GM19452 (cell line): ENCODE results near the gene COG5.
"Not testable (repeated sequence)": the region's sequence is repeated elsewhere in the genome, so short reads cannot be mapped to it uniquely, and the experiment has no call there.

ENCODE experiments used
- ATAC-seq: cut with Tn5 transposase; IDR thresholded peaks from one replicate; pipeline ENCODE4 v1.9.1; 2021; ENCODE audit not compliant: unreplicated experiment

The COG5 gene

GRCh38 chr7:107234436-107234835, 329.3 kb downstream of the COG5 start:
- ATAC-seq = no peak

GRCh38 chr7:107233981-107234380, 329.7 kb downstream of the COG5 start:
- ATAC-seq = no peak

DNA sequence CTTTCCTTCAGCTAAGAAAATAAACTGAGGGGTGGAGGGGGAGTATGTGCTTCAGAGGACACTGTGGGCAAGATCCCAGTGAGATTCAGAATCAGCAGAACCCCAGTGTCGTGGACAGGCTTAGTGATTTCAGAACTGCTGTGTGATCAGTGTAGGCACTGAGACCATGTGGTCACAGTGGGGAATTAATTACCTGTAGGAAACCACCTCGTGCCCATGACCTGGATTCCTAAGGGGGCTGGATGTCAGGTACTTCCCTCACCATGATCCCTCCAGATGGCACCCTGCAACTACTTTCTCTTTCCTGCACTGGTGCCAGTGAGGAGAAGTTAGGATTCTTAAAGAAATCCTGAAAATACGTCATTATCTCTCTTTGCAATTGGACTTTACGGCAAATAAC, 330.5 kb downstream of the COG5 start:
- no peak for ATAC-seq

DNA sequence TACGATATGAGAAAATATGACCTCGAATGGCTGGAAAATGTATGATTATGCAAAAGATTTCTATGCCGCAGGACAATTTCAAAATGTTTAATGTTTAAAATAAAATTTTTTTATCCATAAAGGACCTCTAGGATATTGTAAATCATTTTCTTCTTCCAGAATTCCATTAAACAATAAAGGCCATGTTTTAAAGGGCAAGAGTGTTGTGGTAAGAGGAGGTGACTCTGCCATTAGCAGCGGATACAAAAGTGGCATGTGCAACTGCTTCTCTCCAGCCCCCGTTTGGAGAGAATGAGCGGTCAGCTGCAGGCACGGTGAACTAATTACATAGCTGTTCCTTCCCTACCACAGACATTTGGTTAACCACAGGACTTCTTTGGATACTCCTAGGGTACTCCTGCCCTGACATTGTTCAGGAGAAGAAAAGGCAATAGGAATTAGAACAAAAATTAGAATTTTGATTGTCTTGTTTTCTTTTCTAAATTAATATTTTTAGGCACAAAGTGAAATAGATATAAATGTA, 331.1 kb downstream of the COG5 start:
- no peak for ATAC-seq

- ATAC-seq = no peak
Observed at GRCh38 chr7:107230334-107230733, 333.4 kb downstream of the COG5 start.

- ATAC-seq = no peak
Observed at GRCh38 chr7:107228291-107228690, 335.4 kb downstream of the COG5 start.

- ATAC-seq = no peak
Observed at GRCh38 chr7:107224374-107225223, 339.1 kb downstream of the COG5 start.

GRCh38 chr7:107220806-107221205, 342.9 kb downstream of the COG5 start:
- ATAC-seq = not testable (repeated sequence)

DNA sequence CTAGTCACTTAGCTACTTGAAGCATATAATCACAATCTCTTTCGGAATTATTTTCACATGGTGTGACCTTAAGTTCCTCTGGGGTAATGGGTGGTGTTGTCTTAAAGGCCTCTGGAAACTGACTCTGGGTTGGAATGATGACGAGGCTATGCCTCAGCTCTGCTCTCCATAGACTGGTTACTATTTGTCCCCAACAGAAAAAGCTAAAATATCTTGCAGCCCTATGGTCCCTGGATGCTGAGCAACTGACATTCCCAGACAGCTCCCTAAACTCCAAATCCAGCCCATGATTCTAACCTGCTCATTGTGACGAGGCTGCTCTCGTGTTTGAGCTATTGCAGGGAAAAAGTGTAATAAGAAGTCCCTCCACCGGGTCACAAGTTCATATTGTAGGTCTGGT, 343.4 kb downstream of the COG5 start:
- ATAC-seq = no peak

- ATAC-seq = no peak
Observed at GRCh38 chr7:107219563-107220244, 344.0 kb downstream of the COG5 start.

GRCh38 chr7:107213945-107214344, 349.8 kb downstream of the COG5 start:
- no peak for ATAC-seq

DNA sequence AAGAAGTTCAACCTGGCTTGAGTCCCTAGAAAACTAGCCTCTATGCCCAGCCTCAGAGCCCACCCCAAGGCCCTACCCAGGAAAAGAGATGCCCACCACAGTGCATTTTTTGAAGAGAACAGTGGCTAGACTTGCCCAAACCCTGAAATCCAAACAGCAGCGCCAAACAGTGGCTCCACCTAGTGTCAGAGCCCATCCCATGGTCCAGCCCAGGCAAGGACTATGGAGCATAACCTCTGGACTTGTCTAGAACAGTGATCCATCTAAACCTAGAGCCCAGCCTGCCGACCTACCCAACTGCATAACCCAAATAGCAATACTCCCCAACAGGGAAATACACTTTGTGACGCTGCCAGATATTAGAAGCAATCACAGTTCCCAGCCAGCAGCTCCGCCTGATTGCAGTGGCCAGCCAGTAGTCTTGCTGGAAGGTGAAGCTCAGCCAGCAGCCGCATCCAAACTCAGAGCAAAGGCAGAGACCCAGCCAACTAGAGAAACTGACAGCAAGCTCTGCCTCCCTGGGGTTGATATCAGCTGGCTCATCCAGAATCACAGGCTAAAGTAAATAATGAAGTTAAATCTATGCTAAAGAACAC, 350.4 kb downstream of the COG5 start:
- ATAC-seq = no peak

GRCh38 chr7:107212725-107213124, 351.0 kb downstream of the COG5 start:
- no peak for ATAC-seq

DNA sequence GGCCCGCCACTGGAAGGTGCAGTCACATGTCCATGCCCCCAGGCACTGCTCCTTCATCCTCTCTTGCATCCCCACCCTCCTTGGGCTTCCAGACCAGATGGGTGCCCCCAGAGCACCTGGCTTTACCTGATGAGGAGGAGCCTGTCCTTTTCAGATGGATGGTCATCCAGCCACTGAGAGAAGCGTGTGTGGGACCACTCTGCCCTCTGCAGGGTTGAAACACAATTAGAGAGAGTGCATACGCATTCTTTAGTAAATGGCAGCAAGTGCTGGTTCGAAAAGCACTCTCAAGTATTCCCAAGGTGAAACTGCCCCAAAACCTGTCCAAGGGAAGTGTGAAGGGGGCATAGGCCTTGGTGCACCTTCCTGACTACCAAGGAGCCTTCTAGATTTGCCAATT, 353.3 kb downstream of the COG5 start:
- no peak for ATAC-seq

DNA sequence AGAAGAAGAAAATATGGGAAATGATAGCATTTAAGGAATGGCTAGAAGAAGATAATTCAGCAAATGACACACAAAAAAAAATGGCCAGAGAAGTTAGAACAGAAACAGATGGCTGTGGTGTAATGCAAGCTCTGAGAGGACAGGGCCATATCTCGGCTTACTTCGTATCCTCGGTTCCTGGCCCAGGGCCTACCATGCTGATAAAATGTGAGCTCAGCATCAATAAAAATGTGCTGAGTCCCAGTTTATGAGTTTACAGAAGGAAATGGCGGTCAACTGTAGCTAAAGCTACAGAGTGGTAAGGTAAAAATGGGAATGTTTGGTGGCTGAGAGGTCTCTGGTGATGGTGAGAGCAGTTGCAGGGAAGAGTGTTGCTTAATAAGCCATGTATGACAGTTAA, 354.2 kb downstream of the COG5 start:
- no peak for ATAC-seq

DNA sequence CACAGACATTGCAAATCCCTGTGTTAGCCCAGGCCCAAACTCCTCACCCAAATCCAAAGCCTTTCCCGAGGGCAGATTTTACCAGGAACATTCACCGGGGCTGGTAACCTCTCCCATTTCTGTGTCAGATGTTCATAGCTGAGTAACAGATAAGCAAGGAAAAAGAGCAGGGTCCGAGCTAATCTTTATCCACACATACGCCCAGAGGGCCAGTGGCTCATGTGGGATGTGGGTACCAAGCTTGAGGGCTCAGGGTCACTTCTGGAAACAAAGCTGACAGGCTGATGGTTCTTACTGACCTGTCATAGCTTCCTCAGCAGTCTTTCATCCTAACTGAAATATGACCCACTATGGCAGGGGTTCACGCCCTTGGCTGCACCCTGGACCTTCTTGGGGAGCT, 355.2 kb downstream of the COG5 start:
- ATAC-seq = no peak

GRCh38 chr7:107208024-107208521, 355.6 kb downstream of the COG5 start:
- no peak for ATAC-seq

DNA sequence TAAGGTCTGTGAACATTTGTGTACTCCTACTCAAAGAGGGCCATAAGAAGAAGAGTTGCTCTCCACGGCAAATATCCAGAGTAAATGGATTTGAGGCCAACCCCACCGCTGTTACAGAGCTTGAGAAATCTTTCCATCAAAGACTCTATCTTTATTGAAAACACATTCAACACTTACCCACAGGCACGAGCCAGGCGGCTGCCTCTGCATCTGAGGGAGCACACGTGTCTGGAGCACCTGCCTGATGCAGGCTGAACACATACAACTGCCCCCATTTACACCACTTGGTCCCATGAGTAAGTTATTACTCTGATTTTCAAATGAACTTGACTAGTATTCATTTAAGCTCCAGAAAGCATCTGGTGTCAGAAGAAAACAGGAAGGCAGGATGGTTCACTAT, 356.3 kb downstream of the COG5 start:
- no peak for ATAC-seq

GRCh38 chr7:107206706-107207105, 357.0 kb downstream of the COG5 start:
- ATAC-seq = no peak

DNA sequence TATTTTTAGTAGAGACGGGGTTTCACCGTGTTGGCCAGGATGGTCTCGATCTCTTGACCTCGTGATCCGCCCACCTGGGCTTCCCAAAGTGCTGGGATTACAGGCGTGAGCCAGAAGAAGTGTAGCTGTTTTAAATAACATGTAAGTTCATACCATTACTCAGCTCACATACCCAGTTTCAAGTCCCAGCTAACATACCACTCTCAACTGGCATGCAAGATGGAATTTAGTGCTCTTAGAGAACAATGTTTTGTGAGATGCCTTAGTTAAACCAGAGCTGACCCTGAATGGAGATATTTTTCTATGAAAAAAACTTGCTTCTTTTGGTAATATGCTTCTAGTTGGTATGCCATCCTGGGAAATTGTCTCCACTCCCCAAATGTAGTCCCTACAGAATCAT, 357.6 kb downstream of the COG5 start:
- ATAC-seq = no peak

DNA sequence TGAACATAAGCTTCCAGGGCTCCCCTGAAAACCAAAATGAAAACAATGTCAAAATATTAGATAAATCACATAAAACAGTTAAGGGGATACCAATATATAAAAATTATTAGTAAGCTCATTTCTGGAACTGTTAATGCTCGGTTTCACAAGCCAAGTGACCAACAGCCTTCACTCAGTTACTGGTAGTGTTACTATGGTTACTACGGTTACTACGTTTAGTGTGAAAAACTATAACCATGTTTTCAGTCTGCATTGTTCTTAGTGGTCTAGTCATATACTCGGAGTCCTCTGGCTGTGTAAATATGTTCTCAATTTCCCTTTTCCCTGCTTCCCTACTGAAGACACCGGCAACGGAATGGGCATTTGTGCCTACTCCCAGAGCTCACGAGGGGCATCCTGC, 360.1 kb downstream of the COG5 start:
- no peak for ATAC-seq
